GM10266 (cell line): ENCODE data around the gene IQSEC2.

Experiments
- DNase-seq: peaks from one replicate; pipeline ENCODE4 v3.0.0; 2012; ENCODE audit errors: extremely low spot score
- TF ChIP-seq, protein P1 (sequence below): IDR thresholded peaks from 2 replicates; pipeline ENCODE4 v1.5.1; 2012; ENCODE audit warnings: mild to moderate bottlenecking, low read depth; ENCODE audit not compliant: control insufficient read depth, insufficient read depth; ENCODE audit errors: missing control alignments

IQSEC2 gene

DNA sequence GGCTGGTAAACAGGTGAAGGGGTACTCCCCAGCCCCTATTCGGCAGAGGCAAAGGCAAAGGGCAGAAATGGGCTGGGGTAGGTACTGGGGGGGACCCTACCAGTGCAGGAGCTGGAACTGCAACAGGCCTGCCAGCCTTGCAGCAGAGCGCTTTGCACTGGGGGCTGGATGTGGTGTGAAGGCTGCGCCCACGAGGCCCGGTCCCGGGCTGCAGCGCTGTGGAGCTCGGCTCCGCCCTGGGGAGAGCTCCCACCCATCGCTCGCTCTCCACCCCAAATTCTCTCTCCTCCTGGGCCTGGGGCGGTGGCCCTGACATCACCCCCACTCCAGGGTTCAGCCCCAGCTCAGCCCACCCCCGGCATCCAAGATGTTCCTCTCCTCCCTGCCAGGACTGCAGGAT is 24.2 kb downstream of the IQSEC2 start:
- no peak for DNase-seq
- TF ChIP-seq, protein P1, sequence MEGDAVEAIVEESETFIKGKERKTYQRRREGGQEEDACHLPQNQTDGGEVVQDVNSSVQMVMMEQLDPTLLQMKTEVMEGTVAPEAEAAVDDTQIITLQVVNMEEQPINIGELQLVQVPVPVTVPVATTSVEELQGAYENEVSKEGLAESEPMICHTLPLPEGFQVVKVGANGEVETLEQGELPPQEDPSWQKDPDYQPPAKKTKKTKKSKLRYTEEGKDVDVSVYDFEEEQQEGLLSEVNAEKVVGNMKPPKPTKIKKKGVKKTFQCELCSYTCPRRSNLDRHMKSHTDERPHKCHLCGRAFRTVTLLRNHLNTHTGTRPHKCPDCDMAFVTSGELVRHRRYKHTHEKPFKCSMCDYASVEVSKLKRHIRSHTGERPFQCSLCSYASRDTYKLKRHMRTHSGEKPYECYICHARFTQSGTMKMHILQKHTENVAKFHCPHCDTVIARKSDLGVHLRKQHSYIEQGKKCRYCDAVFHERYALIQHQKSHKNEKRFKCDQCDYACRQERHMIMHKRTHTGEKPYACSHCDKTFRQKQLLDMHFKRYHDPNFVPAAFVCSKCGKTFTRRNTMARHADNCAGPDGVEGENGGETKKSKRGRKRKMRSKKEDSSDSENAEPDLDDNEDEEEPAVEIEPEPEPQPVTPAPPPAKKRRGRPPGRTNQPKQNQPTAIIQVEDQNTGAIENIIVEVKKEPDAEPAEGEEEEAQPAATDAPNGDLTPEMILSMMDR = no peak

DNA sequence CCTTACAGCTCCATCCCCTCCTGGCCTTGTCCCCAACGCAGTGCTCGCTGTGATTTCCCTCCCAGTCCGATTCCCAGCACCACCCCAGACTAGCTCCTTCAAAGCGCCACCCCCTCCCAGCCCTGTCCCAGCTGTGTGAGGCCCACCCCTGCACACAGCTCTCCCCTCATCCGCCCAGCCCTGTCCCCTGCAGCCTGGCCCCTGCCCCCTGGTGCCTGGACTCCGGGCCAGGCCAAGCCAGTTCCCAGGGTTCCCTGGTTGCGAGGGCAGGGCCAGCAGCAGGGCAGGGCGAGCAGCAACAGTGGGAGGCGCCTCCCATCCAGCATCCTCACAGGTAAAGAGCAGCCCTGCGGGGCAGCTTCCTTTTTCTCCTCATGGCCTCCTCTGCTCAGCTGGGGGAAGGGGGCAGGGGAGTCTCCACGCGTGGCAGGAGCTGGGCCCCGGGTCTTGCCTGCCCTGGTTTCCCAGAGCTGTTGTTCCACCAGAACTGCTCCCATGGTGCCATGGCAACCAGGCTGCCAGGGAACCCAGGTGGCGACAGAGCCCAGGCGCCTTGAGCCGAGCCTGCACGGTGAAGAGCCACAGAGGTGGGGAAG is 24.8 kb downstream of the IQSEC2 start:
- TF ChIP-seq, protein P1 = no peak
- DNase-seq = no peak

DNA sequence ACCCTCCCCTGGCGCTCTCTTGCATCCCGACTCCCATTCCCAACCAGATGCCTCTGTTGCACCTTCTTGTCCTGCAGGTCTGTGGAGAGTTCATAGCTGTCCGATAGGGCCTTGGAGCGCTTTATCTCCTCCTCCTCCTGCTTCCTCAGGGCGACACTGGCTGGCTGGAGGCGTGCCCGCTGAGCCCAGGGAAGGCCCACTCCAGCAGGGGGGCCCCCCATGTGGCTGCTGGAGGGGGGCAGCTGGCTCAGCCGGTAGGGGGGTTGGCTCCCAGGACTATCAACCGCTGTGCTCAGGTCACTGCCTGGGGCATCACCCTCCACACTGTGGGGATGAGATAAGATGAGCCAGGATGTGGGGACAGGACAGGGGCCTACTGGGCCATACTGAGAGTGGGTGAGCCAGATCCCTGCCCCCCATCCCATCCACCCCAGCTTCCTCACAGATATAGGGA is 25.6 kb downstream of the IQSEC2 start:
- TF ChIP-seq, protein P1 = no peak
- DNase-seq = no peak

DNA sequence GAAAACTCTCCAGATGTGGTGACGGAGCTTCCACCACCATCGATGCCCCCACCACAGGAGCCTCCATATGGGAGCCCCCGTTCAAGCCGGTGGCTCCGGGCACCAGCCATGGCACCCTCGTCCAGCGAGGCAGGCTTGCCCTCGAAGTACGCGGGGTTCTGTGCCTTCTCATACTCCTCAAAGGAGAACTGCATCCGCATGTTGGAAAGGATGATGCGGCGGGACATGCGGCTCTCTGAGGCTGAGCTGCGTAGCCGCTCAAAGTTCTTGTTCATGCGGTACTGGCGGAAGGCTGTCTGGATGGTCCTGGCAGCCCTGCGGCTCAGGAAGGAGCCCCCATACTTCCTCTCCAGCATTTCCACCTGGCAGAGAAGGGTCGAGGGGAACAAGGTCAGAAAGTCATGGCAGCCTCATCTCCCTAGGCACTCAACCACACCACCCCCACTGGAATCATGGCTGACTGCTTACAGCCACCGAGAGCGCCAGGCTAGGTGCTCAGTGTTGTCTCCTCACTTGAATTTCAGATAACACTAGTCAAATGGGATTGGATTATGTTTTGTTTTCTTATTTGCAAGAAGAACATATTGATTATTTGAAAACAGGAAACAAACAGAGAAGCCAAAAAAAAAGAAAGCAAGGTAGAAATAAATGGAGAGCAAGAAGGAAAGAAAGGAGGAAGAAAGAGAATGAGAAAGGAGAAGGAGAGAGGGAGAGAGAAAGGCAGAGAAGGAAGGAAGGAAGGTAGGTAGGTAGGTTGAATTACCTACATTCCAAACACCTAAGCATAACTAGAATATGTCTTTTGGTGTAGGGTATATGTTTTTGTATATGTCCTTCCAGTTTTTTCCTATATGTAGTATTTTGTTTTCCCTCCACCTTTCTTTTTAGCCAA is 26.6 kb downstream of the IQSEC2 start:
- DNase-seq = no peak
- TF ChIP-seq, protein P1 = no peak

DNA sequence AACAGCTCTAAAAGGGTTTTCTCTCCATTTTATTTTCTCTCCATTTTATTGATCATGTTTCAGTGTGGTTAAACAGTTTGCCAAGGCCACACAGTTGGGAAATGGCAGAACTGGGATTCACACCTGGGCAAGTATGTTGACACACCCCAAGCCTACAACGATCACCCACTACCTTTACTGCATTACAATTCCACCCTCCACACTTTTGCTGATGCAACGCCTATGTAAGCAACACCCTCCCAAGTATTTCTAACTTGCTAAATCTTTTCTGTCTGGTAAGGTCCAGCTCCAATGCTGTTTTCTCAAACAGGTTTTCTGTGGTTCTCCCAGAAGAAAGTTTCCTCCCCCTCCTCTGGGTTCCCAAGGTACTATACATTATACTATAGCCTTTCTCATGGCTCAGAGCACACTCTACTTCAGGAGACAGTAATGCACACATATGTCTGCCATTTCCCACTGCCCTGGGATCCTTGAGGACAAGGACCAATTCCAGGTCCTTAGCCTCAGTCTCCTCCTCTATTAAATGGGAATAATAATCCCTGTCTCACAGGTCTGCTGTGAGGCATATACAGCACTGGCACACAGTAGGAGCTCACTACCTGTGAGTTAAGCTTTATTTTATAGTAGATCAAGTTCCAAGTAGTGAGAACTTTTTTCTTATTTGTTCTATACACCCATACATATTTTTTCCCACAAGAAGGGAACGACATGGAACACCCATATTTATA is 27.9 kb downstream of the IQSEC2 start:
- TF ChIP-seq, protein P1 = no peak
- no peak for DNase-seq

DNA sequence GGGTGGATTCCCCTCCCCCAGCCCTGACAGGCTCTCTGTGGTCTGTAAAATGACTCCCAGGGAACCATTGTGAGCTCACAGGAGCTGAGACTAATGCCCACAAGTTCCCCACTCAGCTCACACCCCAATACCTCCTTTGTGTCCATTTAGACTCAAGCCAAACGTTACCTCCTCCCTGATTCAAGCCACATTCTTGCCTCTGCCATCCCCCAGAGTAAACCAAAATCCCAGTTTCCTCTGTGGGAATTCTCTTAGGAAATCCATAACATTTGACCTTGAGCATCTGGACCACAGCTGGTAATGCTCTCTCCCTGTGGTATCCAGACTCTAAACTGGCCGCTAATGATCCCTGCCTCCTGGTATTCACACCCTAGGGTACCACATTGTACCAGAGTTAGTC is 30.1 kb downstream of the IQSEC2 start:
- TF ChIP-seq, protein P1 = no peak
- DNase-seq = no peak
